Stimulated activated CD8-positive, alpha-beta memory T cell treated with anti-CD3 and anti-CD28 coated beads, Interleukin-7, amount 100 ng/mL, for 4 hours (primary cell): ENCODE data around the gene CHRM1.

Experiments
- DNase-seq, 2 donors: peaks; one replicate each; pipeline ENCODE4 v3.0.0-alpha.2; 2020; ENCODE audit warnings: low read depth in 2 of 2

Gene CHRM1

GRCh38 chr11:62905296-62905695 is 15.9 kb downstream of the CHRM1 start:
- no peak for DNase-seq

DNA sequence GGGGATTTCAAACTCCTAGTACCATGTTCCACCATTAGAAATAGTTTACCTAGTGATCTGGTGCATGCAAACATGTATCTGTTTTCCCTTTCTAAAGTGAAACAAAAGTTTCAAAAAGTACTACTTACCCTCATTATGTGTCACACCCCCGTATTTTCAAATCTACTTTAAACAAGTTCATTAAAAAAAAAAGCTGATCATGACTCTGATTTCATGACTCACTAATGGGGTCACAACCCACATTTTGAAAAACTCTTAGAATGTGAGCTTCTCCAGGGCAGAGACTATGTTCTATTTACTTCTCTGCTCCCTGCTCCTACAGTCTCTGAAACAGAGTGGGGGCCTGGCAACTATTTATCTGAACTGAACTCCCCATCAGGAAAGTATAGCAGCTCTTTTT is 18.2 kb downstream of the CHRM1 start:
- DNase-seq, result no peak

DNA sequence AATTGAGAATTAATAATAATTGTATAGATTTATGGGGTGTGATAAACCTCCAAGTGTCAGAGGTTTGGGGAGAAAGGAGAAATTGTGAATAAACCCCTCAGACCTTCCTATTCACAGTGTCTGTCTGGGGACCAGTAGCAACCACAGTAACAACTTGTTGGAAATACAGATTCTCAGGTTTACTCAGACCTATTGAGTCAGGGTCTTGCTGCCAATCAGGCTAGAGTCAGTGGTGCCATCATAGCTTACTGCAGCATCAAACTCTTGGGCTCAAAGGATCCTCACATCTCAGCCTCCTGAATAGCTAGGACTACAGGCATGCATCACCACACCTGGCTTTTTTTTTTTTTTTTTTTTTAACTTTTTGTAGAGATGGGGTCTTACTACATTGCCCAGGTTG is 23.1 kb downstream of the CHRM1 start:
- DNase-seq, result no peak

GRCh38 chr11:62897311-62897710 is 23.9 kb downstream of the CHRM1 start:
- DNase-seq, result no peak

DNA sequence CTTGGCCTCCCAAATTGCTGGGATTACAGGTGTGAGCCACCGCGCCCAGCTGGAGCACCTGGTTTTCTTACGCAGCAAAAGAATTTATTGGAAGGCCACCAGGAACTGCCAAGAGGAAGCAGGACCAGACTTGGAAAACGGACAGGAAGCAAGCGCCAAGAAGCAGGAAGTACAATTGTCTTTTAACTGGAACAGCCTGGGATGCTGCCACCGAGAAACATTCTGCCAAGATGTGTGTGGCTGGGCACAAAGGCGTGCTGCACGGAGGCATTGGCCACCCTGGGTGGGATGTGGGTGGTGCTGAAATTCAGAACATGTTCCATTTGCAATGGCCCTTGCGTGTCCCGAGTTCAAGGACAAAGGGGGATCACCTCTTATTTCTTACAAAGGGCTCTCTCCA is 25.1 kb downstream of the CHRM1 start:
- DNase-seq, result no peak

- DNase-seq, result no peak
Measured at GRCh38 chr11:62895501-62895900, 25.7 kb downstream of the CHRM1 start.

DNA sequence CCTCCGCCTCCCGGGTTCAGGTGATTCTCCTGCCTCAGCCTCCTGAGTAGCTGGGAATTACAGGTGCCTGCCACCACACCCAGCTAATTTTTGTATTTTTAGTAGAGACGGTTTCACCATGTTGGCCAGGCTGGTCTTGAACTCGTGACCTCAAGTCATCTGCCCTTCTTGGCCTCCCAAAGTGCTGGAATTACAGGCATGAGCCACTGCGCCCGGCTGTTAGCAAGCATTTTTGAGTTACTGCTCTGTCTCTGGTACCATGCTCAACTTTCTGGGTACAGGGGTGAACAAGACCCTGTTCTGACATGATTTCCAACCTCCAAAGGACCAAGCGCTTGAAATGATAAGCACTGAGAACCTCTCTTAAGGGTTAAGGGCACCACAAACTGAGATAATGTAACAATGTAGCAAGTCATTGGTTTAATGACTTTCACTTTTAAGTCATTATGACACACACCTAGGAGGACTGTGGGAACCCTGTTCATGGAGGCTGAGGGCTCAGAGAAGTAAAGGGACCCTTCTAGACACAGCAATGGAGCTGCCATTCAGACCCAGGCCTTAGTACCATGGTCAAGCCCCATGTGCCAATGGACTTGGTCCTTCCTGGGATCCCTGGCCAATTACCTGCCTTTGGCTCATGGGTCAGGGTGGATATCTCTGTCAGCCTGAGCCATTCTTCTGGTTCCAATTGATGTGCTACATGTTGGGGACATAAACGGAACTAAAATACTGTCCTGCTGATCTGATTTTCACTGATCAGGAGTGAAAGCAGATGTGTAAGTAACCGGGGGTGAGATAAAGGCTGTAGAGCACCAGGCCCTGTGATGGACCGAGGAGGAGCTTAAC is 28.9 kb downstream of the CHRM1 start:
- no peak for DNase-seq

- no peak for DNase-seq
Measured at GRCh38 chr11:62889484-62890437, 31.4 kb downstream of the CHRM1 start.

DNA sequence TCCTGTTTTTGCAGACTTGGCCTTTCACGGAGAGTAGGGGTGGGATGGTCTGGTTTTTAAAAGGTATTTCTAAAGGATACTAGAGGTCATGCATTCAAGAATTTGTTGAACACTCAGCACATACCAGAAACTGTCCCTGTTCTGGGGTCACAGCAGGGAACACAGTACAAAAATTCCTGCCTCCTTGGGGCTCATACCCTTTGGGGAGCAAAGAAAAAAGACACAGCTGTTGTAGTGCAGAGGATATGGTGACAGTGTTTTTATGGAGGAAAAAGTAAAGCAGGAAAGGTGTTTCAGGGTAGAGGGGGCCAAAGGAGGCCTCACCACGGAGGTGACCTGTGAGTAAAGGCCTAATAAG is 32.1 kb downstream of the CHRM1 start:
- no peak for DNase-seq

DNA sequence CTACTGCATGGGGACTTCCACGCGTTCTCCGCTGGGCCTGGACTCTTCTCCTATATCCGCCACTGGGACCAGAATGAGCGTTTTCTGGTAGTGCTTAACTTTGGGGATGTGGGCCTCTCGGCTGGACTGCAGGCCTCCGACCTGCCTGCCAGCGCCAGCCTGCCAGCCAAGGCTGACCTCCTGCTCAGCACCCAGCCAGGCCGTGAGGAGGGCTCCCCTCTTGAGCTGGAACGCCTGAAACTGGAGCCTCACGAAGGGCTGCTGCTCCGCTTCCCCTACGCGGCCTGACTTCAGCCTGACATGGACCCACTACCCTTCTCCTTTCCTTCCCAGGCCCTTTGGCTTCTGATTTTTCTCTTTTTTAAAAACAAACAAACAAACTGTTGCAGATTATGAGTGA is 32.8 kb downstream of the CHRM1 start:
- no peak for DNase-seq

GRCh38 chr11:62885137-62885750 is 35.9 kb downstream of the CHRM1 start:
- no peak for DNase-seq

GRCh38 chr11:62883673-62884072 is 37.5 kb downstream of the CHRM1 start:
- no peak for DNase-seq

DNA sequence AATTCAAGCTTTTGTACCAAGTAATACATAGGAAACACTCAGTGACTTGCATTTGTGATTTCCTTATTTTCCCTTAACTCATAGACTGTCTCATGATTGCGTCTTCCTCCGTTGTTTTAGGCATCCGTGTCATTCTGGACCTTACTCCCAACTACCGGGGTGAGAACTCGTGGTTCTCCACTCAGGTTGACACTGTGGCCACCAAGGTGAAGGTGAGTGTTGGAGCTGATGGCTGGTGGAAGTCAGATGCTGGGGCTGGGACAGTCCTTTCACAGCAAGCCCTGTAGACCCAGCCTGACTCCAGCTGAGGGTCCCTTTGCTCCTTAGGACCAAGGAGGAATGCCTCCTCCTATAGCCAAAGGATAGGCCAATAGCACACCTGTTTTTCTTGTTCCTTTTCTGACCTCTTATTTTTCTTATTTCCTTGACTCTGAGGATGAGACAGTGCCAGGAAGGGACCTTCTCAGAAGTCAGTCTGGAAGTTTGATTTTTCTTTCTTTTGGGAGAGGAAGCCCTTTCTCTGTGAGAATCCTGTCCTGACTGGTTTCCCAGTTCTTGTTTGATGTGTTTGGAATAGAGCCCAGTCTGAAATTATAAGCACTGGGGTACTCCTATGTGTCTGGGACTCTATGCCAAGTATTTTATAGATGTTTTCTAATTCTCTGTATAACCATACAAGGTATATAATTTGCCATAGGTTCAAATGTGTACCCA is 38.2 kb downstream of the CHRM1 start:
- no peak for DNase-seq

GRCh38 chr11:62882431-62882749 is 38.8 kb downstream of the CHRM1 start:
- DNase-seq, result no peak

DNA sequence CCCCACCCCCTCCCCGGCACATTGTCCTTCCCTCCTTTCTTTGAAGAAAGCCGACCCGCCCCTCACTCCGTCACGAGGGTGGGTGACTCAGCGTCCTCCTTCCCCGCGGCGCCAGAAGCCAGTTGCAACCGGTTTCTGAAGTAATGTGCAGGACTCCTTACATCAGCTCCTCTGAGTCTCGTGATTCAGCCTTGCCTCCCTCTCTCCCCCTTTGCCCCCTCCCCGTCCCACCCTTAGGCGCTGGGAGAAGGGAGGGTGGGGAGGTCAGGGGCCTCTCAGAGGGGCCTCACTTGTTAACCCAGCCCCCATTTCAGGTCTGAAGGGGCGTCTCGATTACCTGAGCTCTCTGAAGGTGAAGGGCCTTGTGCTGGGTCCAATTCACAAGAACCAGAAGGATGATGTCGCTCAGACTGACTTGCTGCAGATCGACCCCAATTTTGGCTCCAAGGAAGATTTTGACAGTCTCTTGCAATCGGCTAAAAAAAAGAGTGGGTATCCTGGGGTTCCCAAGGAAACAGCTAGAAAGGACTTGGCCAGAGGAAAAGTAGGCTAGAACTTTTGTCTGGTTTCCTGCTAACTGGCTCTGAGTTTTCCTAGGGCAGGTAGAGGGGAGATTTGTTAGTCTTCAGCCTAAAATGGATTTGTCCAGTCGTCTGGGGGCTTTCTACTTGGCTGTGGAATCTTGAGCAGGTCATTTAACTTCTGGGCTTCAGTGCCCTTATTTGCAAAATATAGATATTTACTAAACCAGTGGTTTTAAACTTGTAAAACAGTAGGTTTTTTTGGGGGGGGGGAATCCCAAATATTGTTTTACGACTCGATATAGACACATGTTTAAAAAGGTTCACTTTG is 39.4 kb downstream of the CHRM1 start:
- peak; percentile 93 to 95 for DNase-seq

DNA sequence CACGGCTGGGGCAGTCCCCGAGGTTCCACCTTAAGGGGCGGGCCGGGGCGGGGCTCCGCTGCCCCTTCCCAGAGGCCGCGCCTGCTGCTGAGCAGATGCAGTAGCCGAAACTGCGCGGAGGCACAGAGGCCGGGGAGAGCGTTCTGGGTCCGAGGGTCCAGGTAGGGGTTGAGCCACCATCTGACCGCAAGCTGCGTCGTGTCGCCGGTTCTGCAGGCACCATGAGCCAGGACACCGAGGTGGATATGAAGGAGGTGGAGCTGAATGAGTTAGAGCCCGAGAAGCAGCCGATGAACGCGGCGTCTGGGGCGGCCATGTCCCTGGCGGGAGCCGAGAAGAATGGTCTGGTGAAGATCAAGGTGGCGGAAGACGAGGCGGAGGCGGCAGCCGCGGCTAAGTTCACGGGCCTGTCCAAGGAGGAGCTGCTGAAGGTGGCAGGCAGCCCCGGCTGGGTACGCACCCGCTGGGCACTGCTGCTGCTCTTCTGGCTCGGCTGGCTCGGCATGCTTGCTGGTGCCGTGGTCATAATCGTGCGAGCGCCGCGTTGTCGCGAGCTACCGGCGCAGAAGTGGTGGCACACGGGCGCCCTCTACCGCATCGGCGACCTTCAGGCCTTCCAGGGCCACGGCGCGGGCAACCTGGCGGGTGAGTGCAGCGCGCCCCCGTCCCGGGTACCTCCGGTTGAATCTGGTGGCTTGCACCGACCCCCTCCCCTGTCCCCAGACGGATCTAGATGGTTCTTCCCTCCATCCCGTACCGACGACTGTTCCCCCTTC is 40.2 kb downstream of the CHRM1 start, which contains the start of gene SLC3A2:
SLC3A2 (plus strand) TSS at position 94 of the 776 bp plus-strand sequence; CDS start at position 222, 128 bp downstream.
- peak; percentile 81 to 87 for DNase-seq

- no peak for DNase-seq
Measured at GRCh38 chr11:62880231-62880802, 40.8 kb downstream of the CHRM1 start.

DNA sequence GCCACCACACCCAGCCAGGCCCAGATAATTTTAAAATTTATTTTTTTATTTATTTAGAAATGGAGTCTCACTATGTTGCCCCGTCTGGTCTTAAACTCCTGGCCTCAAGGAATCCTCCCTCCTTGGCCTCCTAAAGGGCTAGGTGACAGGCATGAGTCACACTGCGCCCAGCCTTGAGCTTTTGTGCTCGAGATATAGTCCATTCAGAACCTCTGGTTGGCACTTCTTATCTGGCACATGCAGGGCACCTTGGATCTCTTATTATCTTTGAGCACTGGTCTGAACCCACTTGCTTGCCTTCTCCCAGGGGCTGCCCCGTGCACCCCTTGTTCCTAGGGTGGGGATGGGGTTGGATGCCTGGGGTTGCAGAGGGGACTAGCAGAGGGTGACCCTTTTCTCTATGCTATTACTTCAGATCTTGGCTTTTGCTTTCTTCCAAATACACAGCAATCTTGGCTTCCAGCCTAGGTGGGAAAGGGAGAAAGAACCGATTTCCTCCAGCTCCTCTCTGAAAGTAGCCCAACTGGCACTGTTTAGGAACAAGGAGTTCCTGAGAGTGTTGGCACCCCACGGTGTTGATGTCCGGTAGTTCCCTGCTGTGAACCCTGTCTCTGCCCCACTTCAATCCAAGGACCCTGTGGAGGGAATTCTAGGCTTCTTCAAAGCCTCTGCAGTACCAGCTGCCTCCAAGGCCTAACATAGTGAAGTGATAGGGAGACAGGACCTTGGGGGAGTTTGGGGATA is 41.8 kb downstream of the CHRM1 start:
- DNase-seq, result no peak

DNA sequence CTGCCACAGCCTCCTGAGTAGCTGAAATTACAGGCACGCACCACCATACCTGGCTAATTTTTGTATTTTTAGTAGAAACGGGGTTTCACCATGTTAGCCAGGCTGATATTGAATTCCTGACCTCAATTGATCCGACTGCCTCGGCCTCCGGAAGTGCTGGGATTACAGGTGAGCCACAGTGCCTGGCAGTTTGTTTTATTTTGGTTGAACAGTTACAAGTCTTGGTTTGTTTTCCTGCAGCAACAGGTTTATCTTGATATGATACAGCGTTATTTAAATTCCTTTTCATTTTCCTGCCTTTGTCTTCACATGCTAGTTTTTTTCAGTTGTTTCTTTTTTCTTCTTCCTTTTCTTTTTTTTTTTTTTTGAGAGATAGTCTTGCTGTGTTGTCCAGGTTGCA is 44.5 kb downstream of the CHRM1 start:
- no peak for DNase-seq
